HG03442 (cell line): Measurements from ENCODE around the gene COPS3.
A peak's percentile ranks its signal among the peaks of the same experiment; 100 is the strongest.

Source experiments
- ATAC-seq: cut with Tn5 transposase; IDR thresholded peaks from one replicate; pipeline ENCODE4 v1.9.1; 2021; ENCODE audit warnings: mild to moderate bottlenecking, moderate library complexity; ENCODE audit not compliant: unreplicated experiment

Gene COPS3

DNA sequence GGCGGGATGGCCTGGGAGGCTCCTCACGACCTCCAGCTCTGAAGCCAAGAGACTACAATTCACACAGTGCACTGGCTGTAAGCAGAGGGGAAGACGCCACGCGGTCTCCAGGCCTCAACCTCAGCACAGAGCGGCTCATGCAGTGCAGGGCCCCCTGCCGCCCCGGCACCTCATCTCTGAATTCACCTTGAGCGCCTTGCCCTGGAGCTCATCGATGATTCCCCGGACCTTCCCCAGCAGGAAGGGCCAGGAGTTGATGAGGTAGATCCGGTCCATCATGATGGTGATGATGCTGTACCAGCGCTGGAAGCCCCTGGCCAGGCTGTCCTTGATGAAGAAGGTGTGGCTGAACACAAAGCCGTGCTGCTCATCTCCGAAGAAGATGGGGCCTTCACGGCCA is 57.3 kb downstream of the COPS3 start:
- no peak for ATAC-seq

GRCh38 chr17:17221329-17221728 is 59.7 kb downstream of the COPS3 start:
- no peak for ATAC-seq

GRCh38 chr17:17220529-17220928 is 60.5 kb downstream of the COPS3 start:
- no peak for ATAC-seq

GRCh38 chr17:17217995-17218394 is 63.1 kb downstream of the COPS3 start:
- ATAC-seq = no peak

GRCh38 chr17:17216776-17217175 is 64.3 kb downstream of the COPS3 start:
- ATAC-seq = no peak

DNA sequence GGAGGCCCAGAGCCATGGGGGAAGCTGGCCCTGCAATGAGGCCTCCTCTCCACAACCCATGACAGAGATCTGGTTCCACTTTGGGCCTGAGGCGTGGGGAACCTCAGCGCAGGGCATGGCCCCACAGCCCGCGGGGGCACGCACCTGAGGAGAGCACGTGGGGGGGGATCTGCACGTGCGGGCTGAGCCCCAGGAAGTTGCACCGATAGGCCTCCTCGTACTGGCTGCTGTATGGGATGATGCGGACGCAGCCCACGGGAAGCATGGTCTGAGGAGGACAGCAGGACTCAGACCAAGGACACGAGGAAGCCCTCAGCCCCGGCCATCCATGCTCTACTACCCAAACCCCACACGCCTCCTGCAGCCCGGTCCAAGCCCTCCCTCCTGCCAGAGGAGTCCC is 64.8 kb downstream of the COPS3 start:
- ATAC-seq = no peak

DNA sequence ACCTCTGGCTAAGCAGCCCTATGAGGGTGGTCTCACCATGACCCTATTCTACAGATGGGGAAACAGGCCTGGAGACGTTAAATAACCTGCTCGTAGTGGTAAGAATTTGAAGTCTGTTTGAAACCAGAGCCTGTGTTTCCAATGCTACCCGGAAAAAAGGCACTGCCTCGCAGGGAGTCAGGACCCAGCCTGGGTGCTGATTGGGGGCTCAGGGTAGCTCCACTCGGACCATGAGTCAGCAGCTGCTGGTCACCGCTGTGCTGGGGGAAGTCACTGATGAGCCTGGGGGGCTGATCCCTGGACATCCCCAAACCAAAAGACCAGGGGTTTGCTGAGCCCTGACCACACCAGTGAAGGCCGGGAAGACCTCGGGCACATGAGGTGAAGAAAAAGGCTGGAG is 65.5 kb downstream of the COPS3 start:
- no peak for ATAC-seq

- ATAC-seq = no peak
These were observed 66.2 kb downstream of the COPS3 start for GRCh38 chr17:17214646-17215436.

DNA sequence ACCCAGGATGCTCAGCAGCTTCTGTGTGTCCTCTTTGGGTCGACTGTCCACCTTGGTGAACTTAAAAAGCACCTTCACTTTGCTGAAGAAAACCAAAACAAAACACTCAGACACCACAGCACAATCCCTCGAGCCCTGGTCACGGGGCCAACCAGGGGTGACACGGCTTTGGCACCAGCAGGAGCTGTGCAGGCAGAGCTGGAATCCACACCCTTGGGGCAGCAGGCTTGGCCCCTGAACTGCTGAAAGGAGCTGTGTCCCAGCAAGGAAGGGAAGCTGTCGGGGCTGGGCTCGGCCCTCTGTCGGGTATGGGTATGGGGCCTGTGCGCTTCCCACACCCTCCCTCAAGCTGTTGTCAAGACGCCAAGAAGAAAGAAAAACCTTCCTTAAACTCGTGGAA is 67.3 kb downstream of the COPS3 start:
- no peak for ATAC-seq

GRCh38 chr17:17207998-17208397 is 73.0 kb downstream of the COPS3 start:
- no peak for ATAC-seq

GRCh38 chr17:17206913-17207335 is 74.1 kb downstream of the COPS3 start:
- no peak for ATAC-seq

- ATAC-seq = peak; percentile 47
These were observed 74.7 kb downstream of the COPS3 start, which contains the start of gene PLD6 for GRCh38 chr17:17206124-17206912. Gene PLD6 (minus strand): TSS chr17:17206333. CDS start chr17:17206286, 47 bp downstream.

DNA sequence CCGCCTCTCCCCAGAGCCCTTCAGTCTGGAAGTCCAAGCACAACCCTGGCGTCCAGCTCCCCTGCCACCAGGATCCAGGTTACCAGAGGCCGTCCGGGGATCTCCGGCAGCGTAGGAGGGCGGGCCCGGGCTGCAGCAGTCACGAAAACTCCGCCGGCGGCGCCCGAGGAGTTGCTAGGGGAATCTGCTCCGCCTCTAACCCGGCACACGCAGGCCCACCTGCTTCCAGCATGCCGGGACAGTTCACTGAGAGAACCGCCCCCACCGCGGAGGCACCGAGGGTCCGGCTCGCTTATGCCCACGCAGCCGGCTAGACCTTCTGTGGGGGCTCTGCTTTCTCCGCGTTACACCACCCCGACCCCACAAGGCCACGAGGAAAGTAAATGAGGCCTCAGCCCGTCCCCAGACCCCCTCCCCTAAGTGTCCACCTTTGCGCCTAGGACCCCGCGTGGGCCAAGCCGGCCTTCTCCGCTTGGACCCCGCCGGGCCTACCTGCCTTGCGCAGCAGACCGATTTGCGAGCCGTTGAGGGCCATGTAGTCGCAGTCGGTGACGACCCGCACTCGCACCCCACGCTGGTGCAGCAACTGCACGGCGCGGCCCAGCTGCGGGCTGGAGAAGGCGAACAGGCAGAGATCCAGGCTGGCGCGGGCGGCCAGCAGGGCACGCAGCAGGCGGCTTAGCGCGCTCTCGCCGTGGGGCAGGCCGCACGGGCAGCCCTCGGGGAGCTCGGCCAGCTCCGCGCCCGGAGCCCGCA is 75.5 kb downstream of the COPS3 start:
- ATAC-seq = peak; percentile 46

DNA sequence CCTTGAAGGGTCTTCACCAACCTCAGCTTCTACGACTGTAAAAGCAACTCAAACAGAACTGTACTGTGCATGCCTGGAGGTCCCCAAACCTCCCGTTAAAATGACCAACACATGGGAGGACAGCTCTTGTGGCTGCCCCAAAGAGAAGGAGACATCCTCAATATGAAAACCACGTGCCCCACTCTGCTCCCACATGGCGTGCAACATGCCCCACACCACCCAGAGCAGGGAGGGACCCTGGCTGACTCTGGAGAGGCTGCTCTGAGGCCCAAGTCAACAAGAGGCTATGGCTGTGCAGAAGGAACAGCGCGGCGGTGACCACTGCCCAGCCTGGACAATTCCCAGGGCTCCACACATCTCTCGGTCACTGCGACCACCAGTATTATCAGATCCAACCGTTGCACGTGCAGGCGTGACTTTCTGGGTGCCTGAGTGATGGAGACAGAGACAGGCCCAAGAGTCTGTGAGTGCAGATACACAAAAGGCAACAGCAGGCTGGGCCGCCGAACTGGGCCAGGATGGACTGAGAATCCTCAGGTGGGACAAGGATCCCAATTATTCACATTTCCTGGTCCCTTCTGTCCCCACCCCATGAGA is 76.3 kb downstream of the COPS3 start:
- ATAC-seq = no peak

DNA sequence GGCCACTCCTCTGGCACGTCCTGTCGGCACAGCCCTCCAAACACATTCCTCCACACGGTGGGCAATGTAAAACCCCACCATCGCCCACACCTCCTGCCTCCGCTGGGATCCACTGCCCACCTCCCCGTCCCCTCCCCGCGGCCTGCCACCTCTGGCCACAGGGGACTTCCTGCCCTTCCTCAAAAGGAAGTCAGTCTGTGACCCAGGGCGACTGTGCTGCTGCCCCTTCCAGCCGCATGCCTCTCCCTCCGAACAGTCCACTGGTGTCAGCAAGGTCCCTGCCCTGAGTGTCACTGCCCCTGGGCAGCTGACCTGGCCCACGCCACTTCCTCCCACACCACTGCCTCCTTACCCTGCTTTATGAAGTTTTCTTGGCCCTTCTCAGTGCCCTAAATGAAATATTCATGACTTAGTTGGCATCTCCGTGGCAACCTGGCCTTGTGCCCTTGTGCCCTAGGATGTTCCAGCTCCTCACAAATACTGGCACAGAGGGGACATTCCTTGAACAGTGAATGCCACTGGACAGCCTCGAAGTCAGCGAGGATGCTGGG is 76.9 kb downstream of the COPS3 start:
- no peak for ATAC-seq

- no peak for ATAC-seq
These were observed 77.8 kb downstream of the COPS3 start for GRCh38 chr17:17203173-17203730.

DNA sequence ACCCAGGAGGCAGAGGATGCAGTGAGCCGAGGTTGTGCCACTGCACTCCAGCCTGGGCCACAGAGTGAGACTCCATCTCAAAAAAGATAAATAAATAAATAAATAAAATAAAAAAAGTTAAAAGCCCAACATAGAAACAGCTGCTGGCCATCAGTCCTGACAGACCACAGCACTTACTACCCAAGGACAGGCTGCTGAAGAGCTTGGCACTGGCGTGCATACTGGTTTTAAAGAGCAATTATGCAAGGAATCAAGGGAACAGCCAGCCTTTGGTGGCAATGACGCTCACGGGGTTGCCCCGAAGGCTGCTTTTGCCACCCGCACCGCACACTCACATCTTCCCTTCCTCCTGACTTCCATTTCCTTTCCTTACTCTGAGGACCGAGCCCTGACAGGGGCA is 79.1 kb downstream of the COPS3 start:
- ATAC-seq = no peak

GRCh38 chr17:17201271-17201670 is 79.8 kb downstream of the COPS3 start:
- ATAC-seq = no peak

DNA sequence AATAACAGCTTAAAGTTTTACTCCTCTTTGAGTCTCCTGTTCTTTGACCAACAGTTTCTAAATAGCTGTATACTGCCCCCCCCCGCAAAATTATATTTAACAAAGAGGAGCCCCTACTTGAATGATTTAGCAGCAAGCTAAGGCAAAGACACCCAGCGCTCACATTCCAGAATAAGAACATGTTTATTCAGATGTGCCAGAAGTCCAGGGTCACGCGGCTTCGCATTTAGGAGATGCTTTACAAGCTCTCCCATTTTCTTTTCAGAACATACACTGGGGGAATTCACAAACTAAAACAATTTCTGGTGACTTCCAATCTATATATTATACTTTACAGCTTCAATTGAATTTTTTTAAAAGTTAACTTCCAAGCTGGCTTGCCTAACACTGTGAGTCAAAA is 80.2 kb downstream of the COPS3 start:
- no peak for ATAC-seq

GRCh38 chr17:17200311-17200710 is 80.7 kb downstream of the COPS3 start:
- no peak for ATAC-seq
